HG03139 (cell line): ENCODE results near the gene SRRM2.

ENCODE experiments used
- ATAC-seq: cut with Tn5 transposase; IDR thresholded peaks from one replicate; pipeline ENCODE4 v1.9.1; 2021; ENCODE audit not compliant: unreplicated experiment

Gene SRRM2

DNA sequence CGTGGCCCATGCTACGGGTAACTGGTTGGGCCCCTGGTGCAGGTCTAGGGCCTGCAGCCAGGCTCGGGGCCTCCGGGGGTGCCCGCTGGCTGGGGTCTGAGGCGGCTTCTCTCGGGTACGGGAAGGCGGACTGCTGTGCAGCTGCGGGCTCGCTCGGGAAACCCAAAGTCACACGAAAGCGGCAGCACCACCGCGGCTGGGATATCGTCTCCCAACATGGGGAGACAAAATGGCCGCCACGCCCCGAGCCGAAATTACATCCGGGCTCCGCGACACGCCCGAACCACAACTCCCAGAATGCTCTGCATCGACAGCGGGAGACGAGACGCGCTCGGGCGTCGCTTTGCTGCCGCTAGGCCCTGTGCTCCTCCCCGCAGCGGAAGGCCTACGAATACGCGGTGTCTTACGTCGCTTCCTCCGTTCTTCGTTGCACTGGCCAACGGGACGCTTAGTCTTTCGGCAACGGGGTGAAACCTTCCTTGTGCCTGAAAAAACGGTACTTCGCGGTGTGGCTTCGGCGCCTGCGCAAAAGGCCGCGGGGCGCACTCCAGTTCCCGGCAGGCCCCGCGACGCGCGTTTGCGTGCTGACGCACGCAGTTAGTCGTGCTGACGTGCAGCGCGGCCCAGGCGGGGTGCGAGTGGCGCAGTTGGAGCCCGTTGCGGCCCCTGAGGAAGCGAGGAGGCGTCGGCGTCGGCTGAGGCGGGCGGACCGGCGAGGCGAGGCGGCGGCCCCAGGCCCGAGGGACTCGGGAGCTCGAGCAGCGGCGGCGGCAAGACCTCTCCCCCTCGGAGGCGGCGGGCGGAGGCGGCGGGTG is at the start of gene SRRM2:
Gene SRRM2 (plus strand): TSS at position 604 of the 815 bp plus-strand sequence. CDS start 3,727 bp downstream, outside the sequence.
- peak; percentile 73 for ATAC-seq

DNA sequence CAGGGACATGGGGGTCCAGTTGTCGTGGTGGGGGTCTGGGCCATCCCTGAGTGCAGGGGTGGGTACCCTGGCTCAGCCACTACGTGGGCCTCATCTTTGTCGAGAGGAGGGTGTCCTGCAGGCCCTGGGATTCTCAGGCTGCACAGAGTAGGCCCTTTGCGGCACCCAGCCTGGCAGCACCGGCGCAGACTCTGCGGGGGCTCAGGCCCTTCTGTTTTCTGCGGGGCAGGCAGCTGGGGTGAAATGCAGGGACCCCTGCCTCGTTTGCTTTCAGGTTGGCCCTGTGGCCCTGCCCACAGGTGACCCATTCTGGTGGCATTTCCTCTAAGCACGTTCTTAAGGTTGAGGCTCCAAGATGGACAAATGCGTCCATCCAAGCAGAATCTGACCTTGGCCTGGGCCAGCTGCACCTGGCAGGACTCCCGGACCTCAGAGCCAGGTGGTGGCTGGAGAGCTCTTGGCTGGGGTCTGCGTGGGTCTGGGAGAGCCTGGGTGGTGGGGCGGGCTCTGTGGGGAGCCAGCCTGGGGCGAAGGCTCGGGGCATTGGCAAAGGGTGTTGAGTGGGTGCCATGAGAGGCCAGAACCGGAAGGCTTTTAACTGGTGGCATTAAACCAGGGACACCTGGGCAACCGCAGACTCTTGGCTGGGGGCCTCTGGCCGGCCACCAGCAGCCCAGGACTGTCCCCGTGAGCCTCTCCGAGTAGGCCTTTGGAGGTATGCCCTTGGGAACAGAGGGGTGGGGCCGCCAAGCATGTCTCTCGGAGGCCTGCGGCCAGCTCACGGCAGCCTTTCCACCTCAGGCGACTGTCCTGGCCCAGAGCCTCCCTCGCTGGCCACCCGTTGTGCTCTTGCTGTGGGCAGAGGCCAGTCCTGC is 49.3 kb upstream of the SRRM2 start:
- no peak for ATAC-seq

DNA sequence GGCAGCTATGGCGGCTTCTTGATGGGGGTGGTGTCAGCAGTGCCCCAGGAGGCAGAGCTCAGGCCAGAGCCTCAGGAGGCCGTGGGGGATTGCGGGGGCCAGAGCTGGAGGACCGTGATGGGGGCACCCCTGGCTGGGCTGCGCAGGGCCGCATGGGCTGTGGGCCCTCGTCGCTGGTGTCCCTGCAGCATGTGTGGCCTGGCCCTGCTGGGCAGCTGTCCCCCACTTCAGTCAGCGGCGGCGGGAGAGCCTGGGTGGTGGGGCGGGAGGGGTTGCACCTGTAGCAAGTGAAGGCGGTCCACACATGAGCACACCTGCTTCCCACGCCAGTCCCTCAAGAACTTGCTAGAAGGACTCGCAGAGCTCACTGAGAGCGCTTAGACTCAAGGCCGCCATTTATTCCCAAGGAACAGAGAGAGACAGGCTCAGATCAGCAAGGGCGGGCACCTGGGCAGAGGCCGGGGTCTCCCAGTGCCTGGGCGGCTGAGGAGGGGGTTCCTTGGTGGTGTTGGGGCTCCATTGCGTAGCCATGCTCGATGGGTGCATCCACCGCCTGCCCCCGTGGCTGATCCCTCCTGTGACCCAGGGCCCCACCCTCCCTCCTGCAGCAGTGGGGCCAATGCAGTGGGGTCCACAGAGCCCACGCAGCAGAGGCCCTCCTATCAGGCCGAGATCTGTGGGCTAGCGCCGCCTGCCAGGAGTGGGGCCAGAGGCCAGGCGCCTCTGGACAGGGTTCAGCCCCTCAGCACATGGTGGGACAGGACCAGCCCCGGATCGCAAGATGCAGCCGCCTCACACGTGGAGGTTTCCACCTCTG is 48.1 kb upstream of the SRRM2 start:
- ATAC-seq: no peak

DNA sequence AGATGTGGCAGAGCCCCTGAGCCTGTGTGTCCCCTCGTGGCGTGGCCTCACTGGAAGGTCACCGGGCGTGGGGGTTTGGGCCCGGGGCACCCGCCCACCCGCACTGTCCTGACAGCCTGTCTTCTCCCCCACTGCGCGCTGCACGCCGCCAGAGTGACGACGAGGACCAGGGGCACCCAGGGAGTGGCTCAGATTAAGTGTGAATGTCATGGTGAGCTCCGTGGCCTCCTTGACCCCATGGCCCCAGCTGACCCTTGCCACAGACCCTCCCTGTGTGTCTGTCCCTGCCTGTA is 47.5 kb upstream of the SRRM2 start:
- ATAC-seq: no peak

DNA sequence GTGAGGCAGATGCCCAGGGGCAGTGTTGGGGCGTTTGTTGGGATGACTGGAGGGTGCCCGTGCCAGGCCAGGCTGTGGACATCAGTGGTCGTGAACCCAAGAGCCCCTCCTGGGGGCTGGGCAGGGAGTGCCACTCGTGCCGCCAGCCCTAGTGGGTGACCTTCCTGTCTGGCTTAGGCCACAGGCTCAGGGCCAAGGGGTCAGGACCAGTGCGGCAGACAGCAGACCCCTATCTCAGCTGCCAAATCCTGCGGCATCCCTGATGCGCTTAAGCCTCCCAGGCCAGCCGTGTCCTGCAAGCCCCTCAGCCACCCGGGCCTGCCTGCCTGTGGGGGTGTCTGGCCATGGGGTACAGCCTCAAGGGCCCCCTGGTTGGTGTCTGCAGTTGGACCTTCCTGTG is 47.1 kb upstream of the SRRM2 start:
- no peak for ATAC-seq

DNA sequence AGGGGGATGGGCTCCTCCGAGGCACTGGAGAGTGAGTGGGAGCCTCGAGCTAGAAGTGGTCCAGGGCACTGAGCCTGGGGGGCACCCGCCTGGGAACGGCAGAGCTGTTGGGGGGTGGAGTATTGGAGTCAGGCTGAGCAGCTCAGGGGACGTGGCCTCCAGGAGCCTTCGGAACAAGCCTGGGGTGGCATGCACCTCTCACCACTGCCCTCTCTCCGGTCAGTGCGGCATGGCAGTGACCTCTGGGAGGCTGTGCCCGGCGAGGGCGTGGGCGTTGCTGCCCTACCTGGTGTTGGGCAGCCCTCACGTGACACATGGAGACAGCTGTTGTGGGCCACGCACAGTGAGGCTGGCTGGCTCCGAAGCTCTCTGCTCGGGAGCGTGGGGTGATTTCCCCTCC is 46.4 kb upstream of the SRRM2 start:
- ATAC-seq: no peak

DNA sequence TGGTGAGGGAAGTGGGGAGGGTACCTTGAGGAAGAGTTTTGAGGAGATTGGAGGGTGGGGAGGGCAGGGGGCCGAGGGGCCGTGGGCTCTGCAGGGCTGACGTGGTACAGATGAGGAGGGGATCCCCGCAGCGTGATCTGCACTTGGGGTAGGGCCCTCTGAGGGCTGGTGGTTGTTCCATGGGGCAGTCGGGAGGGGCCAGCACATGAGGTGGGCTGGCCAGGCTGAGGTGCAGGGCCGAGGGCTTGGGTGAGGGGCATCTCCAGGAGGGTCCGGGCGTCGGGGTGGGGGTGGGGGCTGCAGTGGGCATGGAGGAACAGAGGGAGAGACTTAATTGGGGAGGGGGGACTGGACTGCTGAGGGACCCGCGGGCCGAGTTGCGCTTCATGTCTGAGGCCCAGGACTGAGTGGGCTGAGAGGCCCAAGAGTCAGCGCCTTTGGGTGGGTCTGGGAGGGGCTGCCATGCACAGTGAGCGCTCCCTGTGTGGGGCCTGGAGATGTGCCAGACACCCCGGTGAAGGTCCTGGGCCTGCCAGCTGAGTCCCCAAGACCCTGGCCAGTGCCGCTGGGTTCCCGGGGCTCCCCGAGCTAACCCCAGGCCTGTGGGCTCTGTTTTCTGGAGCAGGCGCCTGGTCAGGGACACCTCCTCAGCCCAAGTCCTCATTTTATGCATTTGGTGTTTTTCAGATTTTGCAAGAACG is 45.7 kb upstream of the SRRM2 start:
- no peak for ATAC-seq

DNA sequence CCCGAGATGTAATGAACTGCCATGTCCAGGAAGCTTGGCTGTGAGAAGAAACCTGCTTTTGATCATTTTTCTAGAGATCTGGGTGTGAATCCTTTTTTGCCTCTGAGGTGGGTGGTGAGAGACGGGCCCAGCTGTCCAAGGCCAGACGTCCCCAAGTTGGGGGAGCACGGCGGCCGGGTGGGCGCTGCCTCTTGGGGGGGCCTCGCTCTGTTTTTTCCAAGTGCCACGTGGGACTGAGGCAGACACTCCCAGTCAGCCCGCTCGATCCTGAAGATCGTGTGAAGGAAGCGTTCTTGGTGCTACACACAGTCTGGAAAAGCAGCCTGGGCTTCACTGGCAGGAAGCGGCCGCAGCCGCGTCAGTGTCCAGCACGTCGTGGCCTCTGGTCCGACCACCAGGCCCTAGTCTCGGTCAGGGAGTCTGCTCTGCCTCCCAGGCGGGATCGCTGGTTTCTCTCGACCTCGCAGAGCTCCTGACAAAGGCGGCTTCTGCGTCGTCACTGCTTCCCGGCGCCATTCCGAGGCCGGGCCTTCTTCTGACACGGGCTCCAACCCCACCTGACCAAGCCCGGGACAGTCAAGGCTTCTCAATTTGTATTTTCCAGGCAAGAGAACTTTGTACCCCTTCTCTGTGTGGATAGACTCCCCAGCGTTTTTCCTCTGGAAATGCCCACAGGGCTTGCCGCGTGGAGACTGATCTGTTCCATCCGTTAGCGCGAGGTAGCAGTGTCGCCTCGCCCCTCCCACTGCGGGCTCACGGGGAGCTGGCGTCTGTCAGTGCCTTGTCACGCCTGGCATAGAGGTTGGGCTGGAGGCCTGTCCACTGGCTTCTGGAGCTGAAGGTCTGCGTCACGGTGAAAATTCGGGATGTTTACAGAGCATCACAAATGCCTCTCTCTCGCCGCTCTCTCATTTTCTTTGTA is 44.8 kb upstream of the SRRM2 start:
- no peak for ATAC-seq

DNA sequence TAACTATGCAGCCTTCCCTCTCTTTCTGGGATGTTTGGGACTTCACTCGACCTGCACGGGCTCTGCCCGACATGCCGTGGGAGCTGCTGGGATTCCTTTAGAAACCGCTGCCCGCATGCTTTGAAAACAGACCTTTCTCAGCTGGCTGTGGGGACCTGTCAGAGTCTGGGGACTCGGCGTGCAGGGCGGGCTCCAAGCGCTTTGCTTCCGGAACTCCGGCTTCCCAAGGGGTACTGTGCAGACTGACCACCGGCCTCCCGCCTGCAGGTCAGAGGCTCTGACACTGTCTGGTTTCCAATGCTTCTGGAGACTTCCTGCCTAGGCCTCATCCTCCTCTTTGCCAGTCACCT is 44.2 kb upstream of the SRRM2 start:
- no peak for ATAC-seq

DNA sequence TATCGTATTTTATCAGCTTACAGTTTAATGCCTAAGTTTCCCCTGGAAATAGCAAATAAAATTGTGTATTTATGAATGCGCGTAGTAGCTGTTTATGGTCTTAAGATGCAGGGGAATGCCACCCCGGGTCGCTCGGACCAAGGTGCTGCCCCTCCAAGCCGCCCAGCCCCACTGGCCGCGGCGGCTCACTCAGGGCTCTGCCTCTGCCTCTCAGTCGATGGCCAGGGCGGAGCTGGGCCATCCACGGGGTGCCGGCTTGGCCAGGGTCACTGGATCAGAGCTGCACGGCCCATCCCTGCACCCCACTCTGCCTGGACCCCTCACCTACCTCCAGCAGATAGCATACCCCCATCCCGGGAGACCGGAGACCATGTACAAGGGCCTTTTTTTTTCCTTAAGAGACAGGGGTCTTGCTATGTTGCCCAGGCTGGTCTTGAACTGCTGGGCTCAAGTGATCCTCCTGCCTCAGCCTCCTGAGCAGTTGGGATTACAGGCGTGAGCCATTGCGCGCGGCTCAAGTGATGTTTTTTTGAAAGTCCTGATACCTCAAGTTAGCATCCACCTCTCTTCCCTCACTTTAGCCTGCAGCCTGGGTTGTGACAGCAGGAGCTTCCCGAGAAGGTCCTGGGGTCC is 43.4 kb upstream of the SRRM2 start:
- no peak for ATAC-seq

DNA sequence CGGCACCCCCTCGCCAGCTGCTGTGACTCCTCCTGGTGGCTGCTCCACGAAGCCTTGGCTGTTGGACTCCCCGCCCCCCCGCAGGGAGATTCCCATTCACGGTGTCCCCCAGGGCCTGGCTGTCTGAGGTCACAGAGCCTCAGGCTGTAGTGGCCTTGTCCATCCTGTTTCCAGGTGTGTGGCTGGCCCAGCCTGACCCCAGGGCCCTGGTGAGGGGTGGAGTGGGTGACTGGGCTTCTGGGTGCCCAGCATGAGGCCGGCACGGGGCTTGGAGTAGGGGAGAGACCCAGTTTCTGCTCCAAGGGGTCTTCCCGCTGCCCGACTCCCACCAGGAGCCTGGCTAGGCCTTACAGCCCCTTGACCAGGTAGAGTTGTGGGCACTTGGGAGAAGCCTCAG is 42.9 kb upstream of the SRRM2 start:
- ATAC-seq: no peak

DNA sequence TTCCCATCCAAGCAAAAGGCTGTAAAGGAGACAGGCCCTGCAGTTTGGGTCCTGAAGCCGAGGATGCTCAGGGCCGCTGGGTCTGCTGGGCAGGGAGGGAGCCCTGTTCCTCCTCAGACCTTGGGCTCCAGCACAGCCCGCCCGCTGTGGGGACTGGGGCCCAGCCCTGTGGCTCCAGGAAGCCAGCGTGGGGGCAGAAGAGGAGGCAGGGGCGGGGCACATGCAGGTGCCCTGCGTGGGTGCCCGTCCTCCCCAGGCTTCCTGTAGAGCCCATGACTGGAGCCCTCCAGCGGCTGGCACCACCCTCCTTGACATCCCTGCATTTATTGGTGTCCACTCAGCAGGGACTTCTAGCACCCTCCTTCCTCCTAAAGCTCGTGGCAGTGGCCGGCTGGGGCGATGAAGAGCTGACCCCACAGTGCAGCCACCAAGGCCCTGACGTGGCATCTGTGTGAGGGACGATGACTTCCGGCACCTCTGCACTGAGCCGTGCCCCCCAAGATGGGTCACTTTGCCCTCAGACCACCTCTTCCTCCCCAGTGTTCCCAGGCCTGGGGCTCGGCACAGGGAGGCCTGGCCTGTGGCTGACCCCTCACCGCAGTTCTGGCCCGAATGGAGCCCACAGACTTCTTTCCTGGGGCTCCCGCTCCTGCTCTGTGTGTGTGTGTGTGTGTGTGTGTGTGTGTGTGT is 42.3 kb upstream of the SRRM2 start:
- ATAC-seq: no peak

DNA sequence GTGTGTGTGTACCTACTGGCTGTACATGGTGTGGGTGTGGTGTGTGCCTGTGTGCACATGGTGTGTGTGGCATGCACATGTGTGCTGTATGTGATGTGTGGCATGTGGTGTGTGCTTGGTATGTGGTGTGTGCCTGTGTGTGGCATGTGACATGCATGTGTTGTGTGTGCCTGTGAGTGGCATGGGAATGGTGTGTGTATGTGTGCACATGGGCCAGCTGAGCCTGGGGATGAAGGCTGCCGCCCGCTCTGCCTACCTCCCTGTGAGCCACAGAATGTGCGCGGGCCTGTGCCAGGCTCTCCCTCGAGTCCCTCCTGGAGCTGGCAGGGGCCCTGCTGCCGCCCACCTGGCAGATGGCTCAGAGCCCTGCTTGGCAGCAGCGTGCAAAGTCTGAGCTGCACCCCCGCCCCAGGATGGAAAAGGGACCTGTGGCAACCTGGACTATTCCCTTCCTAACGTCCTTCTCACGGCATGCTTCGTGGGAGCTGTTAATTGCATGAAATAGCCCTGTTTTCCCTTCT is 41.7 kb upstream of the SRRM2 start:
- ATAC-seq: no peak

DNA sequence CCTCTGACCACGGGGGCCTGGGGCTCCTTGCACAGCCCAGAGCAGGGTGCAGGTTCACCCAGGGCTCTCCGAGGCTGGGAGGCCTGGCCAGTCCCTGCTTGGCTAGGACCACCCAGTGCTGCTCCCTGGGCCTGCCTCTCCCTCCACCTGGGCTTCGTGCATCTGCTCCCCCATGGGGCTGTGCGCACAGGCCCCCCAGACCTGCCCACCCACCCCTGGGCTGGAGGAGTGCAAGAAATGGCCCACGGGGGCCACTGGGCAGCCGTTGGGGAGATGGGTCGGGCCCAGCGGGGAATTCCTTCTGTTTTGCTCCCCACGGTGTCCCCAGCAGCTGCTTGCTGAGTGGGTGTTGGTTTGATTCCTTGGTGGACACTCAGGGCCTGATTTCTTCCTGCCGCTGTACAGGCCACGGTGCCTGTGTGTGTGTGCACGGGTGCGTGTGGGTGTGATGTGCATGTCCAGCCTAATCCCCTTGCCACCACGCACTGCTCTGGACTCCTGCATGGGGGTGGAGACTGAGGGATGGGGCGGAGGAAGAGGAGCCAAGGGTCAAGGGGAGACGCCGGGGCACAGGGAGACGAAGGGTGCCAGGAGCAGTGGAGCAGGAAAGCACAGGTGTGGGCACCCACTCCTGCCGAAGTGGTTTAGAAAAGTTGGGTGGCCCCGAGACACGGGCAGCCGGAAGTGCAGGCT is 40.9 kb upstream of the SRRM2 start:
- ATAC-seq: no peak

DNA sequence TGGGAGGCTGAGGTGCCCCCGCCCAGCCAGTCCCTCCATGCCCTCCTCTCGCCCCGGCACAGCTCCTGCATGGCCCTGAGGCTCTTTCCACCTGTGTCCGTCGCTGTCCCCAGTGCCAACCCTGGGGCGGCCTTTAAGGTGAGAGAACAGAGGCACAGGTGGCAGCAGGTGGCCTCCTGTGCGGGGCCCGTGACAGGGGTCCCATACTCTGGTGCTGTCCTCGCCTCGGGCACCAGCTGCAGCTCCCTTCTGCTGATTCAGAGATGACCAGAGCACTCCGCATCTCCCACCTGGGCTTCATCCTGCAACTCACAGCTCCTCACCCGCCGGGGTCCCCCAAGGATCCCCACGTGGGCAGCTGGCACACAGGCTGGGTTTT is 40.4 kb upstream of the SRRM2 start:
- ATAC-seq: no peak

DNA sequence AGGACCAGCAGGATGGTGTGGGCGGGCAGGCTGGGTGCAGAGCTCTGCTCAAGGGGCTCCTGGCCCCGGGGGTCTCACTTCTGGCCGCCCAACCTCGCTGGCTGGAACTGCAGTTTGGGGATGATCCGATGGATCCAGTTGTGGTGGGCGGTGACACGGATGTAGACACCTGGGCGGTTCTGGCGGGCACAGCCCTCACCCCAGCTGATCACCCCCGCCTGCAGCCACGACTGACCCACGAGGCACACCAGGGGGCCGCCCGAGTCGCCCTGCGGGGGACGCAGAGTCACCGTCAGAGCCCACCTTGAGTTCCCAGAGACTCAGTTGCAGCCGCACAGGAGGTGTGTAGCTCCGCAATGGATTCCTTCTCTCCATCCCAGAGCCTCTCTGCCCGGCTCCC is 39.9 kb upstream of the SRRM2 start:
- ATAC-seq: no peak

DNA sequence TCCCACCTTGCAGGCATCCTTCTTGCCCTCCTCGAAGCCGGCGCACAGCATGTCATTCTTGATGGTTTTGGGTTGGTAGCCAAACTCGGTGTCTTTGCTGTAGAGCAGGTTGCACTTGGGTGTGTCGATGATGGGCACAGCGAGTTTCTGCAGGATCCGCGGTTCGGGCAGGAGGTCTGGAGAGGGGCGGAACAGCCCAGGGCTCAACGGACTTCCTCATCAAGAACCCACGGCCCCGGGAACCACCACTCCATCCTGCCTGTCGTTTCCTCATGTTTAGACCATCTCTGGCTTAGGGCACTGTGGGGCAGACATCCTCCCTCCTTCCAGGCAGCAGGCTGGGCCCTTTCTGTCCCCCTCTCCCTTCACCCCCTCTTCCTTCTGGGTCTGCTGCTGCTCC is 38.9 kb upstream of the SRRM2 start:
- ATAC-seq: no peak
